Inflammatory macrophage treated with lipopolysaccharide for 1 hour (primary cell): ENCODE data around the gene LRRC8B.
A peak's percentile ranks its signal among the peaks of the same experiment; 100 is the strongest.

Experiments used
- DNase-seq, 2 donors: peaks; one replicate each; pipeline ENCODE4 v3.0.0-alpha.2; 2020 to 2022

Gene LRRC8B

DNA sequence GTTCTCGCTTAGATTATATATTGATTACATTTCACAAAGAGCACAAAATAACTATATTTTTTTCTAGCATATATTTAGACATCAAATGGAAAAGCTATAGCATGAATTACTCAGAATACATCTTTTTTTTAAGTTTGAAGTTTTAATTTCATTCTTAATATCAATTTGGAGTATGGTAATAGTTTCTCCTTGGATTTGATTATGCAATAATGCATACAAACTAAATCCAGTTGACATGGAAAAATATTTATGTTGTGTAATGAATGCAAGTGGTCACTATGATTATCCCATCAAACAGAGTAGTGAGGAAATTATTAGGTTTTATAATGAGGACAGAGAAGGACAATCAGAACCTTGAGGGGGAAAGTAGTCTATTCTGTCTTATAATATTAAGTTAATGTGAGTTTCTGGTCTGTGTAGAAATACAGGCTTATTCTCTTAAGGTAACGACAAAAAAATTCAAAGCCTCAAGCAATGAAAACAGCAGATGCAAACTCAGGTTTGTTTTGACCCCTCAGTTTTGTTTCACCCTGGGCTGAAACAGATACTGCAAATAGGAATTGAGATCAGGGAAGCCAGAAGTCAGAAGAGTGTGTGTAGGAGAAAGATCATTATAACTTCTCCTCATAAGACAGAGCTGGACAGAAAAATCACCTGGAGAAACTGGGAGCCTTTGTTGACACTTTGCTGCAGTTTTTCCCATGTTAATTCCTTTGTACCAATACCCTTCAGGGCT is 23.7 kb downstream of the LRRC8B start:
- DNase-seq: no peak

GRCh38 chr1:89550995-89551394 is 26.4 kb downstream of the LRRC8B start:
- DNase-seq: no peak

DNA sequence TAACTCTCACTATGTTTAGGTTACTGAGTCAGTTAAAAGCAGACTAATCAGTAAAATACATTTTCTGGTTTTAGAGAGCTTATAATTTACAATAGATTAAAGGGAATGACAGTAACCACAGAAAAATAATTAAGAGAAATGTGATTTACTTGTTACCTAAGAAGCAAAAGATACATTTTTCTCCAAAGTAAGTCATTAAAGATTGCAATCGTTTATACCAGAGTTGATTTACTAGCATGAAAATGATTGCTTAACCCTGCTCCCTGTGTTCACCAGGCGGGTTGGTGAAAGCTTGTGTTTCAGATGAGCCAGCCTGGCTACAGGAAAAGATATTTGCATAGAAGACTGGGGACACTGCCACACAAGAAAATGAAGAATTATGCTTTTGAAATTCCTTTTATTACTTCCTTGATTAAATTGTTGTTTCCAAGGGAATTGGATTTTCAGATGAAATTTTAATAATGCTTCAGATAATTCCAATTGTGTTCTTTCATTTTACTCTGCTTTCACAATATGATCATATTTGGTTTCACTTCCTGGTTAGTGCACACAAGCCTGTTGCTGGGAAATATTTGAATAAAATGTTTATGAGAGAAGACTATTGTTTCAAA is 27.9 kb downstream of the LRRC8B start:
- DNase-seq: peak; percentile 56 to 73

GRCh38 chr1:89553157-89553556 is 28.5 kb downstream of the LRRC8B start:
- no peak for DNase-seq

DNA sequence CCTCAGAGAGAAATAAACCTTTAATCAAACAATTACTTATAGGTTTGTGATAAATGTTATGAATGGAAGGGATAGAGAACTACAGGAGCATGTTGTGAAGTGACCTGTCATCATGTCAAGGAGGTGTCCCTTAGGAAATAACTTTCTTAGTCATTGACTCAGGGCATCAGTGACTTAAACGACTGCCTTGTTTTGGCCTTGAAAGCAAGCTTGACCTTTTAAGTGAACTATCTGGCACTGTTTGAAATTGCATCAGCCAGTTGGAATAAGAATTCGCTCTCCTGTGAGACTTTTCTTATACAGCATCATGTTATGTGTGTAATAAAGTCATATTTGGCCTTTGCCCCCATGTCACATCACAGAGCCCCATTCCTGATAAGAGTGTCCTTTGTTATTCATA is 30.9 kb downstream of the LRRC8B start:
- DNase-seq: peak in 1 of 2 donors; percentile 47

GRCh38 chr1:89556726-89557444 is 32.3 kb downstream of the LRRC8B start:
- DNase-seq: peak; percentile 61 to 66

- no peak for DNase-seq
These were observed 32.8 kb downstream of the LRRC8B start for GRCh38 chr1:89557445-89557825.

- DNase-seq: no peak
These were observed 33.3 kb downstream of the LRRC8B start for GRCh38 chr1:89557956-89558355.

GRCh38 chr1:89563957-89564604 is 39.5 kb downstream of the LRRC8B start:
- no peak for DNase-seq

GRCh38 chr1:89565521-89565920 is 40.9 kb downstream of the LRRC8B start:
- no peak for DNase-seq

DNA sequence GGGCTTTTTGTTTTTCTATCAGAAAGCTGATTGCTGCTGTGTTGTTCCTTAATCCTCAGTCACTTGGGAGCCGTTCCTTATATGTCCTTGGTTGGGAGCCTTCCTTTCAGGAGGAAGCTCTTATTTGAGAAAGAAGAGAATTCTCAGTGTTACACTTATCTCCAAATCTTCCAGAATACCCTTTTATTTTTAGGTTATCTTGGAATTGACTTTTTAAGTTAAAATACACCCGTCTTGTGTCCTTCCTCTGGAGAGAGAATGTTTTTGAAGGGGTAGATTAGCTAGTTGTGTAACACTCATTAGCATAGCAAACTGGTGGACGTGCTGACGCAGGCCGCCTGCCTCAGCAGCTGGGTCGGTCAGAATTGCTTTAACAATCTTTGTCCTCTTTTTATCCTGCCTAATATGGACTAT is 42.1 kb downstream of the LRRC8B start:
- DNase-seq: peak in 1 of 2 donors; percentile 39

DNA sequence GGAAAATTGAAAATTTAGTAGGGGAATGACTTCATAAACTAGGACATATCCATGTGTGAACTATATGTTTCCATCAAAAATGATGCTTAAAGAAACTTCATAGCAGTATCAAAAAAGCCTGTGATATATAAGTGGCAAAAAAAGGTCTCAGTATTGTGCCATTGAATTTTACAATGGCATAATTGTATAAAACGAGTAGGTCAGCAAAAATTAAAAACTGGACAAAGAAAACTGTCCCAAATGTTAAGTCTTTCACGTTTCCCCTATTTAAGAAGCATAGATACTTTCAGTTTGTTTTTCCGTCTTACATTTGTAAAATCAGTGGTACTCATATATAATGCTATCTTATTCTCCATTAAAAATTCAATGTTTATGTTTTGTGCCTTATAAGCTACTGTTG is 43.2 kb downstream of the LRRC8B start:
- no peak for DNase-seq

GRCh38 chr1:89573410-89573809 is 48.8 kb downstream of the LRRC8B start:
- DNase-seq: no peak

DNA sequence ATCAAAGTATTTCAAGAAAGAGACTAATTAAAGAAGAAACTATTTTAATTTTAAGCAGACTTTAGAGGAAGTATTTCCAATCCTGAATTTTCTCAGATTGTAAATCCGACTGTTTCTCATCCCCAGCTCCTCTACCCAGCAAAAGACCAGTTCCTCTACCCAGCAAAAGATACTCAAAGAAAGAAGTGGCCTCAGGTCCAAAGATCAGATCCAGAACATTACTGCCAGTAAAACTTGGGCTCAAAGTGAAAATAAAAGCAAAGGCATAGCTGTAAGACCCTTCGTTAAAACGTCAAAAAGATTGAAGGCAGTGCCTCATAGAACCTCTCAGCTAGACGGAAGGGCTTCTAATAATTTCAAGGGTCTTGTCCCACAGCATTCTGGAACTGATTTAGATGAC is 50.0 kb downstream of the LRRC8B start:
- no peak for DNase-seq

DNA sequence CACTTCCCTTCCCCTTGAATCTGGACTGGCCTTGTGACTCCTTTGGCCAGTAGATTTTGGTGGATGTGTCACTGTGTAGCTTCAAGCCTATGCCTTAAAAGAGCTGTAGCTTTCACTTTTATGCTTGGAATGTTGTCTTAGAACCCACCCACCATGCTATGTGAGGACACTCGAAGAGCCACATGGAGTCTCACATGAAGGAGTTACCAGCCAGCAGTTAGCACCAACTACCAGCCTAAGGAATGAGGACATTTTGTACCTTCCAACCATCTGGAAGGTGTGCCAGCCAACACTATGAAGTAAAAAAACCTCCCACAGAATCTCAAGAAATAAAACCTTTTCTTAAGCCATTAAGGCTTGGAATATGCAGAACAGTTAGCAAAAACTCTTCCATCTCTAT is 50.6 kb downstream of the LRRC8B start:
- DNase-seq: no peak

DNA sequence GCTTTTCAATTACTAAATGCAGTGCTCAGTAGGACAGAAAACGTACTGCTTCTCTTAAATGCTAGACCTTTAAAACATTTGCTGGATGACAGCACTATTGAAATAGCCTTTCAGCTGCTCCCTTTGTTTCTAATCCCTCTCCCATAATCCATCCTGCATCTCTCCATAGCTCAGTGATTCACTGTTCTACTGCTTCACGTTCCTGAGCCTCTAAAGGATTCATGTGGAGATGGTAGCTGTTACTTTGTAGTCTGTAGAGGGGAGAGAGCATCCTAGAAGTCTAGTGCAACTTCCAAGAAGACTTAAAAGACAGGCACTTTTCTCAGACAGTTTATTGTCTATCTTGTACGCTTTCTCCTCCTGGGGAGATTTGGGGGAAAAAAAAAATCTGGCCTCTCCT is 51.4 kb downstream of the LRRC8B start:
- DNase-seq: no peak

GRCh38 chr1:89578151-89578550 is 53.5 kb downstream of the LRRC8B start:
- peak in 1 of 2 donors; percentile 31 for DNase-seq

DNA sequence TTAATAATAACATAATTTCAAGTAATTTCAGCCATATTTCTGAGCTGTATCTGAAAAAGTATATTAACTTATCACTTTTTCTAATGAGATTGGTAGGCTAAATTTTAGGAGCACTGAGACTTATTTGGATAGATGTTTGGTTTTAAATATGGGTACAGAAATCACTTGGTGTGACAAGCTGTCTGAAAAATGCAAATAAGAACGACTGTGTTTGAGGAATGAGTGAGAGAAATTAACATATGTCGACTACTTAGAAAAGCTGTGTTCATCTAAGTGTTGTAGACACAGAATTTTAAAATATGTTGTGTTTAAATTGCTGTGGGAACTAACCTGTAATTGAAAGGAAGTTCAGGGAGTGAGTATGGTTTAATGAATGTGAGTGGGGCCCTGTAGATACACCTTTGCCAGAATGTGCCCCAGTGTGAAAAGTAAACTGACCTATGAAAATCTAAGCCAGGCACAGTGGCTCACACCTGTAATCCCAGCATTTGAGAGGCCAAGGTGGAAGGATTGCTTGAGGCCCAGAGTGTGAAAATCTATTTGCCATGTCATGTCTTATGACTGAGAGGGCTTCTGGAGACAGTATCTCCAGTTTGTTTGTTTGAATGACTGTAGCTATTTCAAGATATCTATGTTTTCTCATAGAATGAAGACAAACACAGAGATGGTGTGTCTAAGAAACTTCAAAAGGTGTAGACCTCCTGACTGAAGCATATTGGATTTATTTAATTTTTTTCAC is 54.5 kb downstream of the LRRC8B start:
- DNase-seq: no peak

DNA sequence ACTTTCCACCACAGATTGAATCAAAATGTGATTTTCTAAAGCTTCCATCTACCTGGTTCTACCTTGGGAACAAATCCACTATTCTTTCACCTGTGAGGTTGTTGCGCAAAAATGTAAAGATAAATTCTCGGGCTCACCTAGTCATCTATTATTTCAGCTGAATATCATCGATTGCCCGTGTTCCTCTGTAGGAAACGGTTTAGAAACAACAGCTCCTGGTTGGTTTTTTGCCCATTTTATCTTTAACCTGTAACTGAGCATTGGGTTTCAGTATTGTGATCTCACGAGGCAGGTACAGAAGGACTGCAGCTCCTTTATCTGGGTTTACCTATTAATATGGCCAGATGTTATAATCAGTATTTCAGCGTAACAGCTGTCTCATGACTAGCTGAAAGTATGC is 55.4 kb downstream of the LRRC8B start:
- DNase-seq: no peak

- DNase-seq: no peak
These were observed 57.2 kb downstream of the LRRC8B start for GRCh38 chr1:89581859-89582258.

DNA sequence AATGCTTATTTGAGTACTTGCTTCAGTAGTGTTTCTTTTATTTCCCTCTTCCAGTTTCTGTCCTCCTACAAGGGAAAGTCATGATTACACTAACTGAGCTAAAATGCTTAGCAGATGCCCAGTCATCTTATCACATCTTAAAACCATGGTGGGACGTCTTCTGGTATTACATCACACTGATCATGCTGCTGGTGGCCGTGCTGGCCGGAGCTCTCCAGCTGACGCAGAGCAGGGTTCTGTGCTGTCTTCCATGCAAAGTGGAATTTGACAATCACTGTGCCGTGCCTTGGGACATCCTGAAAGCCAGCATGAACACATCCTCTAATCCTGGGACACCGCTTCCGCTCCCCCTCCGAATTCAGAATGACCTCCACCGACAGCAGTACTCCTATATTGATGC is 57.9 kb downstream of the LRRC8B start:
- DNase-seq: no peak

- no peak for DNase-seq
These were observed 59.6 kb downstream of the LRRC8B start for GRCh38 chr1:89584211-89584610.

DNA sequence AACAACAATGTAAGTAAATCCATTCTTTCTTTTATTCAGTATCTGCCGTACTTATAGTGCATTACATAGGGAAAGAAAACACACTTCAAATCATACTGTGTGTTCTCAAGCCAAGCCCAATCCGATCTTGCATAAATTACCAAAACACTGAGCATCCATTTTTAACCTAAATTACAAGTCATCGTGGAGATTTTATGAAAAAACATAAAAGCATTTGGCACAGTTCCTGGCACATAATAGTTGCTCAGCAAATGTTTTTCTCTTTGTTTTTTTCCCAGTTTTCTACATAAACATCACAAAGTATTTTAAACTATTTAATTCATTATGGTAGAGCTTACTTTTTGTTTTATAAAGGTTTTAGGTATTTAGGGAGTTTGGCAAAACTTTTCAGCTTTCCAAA is 60.2 kb downstream of the LRRC8B start:
- no peak for DNase-seq
